CD4-positive, alpha-beta T cell (primary cell): ENCODE results near the gene SPDYC. TPM values are rescaled to one million over a fixed set of nuclear protein-coding genes. Genes with fewer than 3 reads are reported as not detected.

Source experiments
- ATAC-seq: fragments of 200-7000 bp; cut with Tn5 transposase; one replicate; pipeline ENCODE4 v1.10.0; 2022; ENCODE audit warnings: mild to moderate bottlenecking; ENCODE audit not compliant: poor library complexity
- CTCF ChIA-PET: fragments of 350-600 bp; sonication (Branson Sonifier 250); formaldehyde crosslinking; loops from one replicate; lab custom pipeline; 2021; ENCODE audit warnings: antibody characterized with exemption, inconsistent platforms; lab: Charles Lee
- POLR2A ChIA-PET: fragments of 350-600 bp; sonication (Branson Sonifier 250); formaldehyde crosslinking; loops from one replicate; lab custom pipeline; 2021; ENCODE audit warnings: antibody characterized with exemption, inconsistent platforms; lab: Charles Lee
- DNase-seq, 14 experiments: peaks; one replicate each; pipeline ENCODE4 v3.0.0-alpha.2; 2013 to 2020; ENCODE audit warnings: mixed read lengths in 2 of 14
- H3K27ac ChIP-seq, 2 donors: one replicate each; pipeline versions ENCODE4 v1.5.1 to v1.7.0; 2013; ENCODE audit warnings: low read length in 2 of 2, low read depth in 1 of 2, mild to moderate bottlenecking in 1 of 2
- H3K27me3 ChIP-seq, 2 experiments: 1 replicate in 1 of 2; 2 replicates in 1 of 2; pipeline versions ENCODE4 v1.6.1 to v1.7.0; 2013; ENCODE audit warnings: low read length in 2 of 2, control low read depth in 1 of 2, mild to moderate bottlenecking in 1 of 2, moderate library complexity in 1 of 2; ENCODE audit not compliant: insufficient read depth in 2 of 2, control insufficient read depth in 1 of 2
- H3K36me3 ChIP-seq: one replicate; pipeline ENCODE4 v1.6.1; 2013; ENCODE audit warnings: low read length, control low read depth; ENCODE audit not compliant: insufficient read depth
- H3K4me1 ChIP-seq: one replicate; pipeline ENCODE4 v1.6.1; 2013; ENCODE audit warnings: low read length, control low read depth; ENCODE audit not compliant: insufficient read depth
- H3K4me3 ChIP-seq: one replicate; pipeline ENCODE4 v1.5.1; 2013; ENCODE audit warnings: mild to moderate bottlenecking, low read length, moderate library complexity
- H3K9me3 ChIP-seq, 2 experiments: 1 replicate in 1 of 2; 2 replicates in 1 of 2; pipeline versions ENCODE4 v1.6.1 to v1.7.0; 2013; ENCODE audit warnings: low read length in 2 of 2, mild to moderate bottlenecking in 2 of 2, control low read depth in 1 of 2, moderate library complexity in 1 of 2; ENCODE audit not compliant: control insufficient read depth in 1 of 2, insufficient read depth in 1 of 2
- H3K27ac Mint-ChIP-seq: one replicate; pipeline ENCODE4 v1.8.0; 2020; ENCODE audit warnings: mixed read lengths
- H3K27me3 Mint-ChIP-seq: one replicate; pipeline ENCODE4 v1.8.0; 2021; ENCODE audit warnings: mixed read lengths
- H3K36me3 Mint-ChIP-seq: one replicate; pipeline ENCODE4 v1.8.0; 2021; ENCODE audit warnings: low read depth, mixed read lengths
- H3K4me1 Mint-ChIP-seq: one replicate; pipeline ENCODE4 v1.8.0; 2021; ENCODE audit warnings: low read depth, mixed read lengths
- H3K4me3 Mint-ChIP-seq: one replicate; pipeline ENCODE4 v1.8.0; 2020; ENCODE audit warnings: mild to moderate bottlenecking, mixed read lengths
- H3K9me3 Mint-ChIP-seq: one replicate; pipeline ENCODE4 v1.8.0; 2020; ENCODE audit warnings: mixed read lengths
- intact Hi-C, 2 experiments: fragments of 100-400 bp; cut with DNase I in 1 of 2; cut with micrococcal nuclease in 1 of 2; formaldehyde crosslinking; loops; one replicate each; pipeline versions ENCODE4 v1.15.1 to v1.9.0; 2023 to 2025; cut with DNase I, micrococcal nuclease
- total RNA-seq, 174 experiments: library from RNA in 2 of 174; stranded (reverse) in 2 of 174; gene quantifications; one replicate each; pipeline ENCODE4 v1.2.3 and lab custom pipeline; 2021 to 2026
- TF ChIP-seq, protein P1 (sequence below): fragments of 200-600 bp; IDR thresholded peaks from one replicate; pipeline ENCODE4 v1.8.0; 2022; ENCODE audit warnings: antibody characterized with exemption, mild to moderate bottlenecking

Gene SPDYC
- total RNA-seq, 2 experiments from 2014 or later: not detected

DNA sequence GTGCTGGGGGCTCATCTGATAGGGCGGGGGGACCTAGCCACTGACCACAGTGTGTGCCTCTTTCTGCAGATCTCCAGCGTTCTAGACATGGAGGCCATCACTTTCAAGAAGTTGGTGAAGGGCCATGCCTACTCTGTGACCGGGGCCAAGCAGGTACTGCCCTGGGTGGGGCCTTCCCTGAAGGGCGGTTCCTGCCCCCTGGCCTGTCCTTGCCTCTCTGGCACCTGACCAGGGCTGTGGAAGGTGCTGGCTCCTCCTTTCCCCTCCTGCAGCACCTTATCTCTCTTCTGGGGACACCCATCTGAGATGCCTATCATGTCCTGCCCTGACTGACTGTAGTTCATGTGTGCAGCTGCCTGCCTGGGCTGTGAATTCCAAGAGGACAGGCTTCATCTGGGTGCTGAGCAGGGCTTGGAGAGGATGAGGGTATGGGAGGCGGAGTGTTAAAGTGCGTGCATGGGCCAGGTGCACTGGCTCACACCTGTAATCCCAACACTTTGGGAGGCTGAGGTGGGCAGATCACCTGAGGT lies 17.2 kb downstream of the SPDYC start:
- H3K27ac Mint-ChIP-seq: no peak overlapping the region
- peaks cover 16% of the 10 kb centered on the region for H3K4me1 Mint-ChIP-seq
- Histone ChIP-seq H3K36me3 (peaks cover 76% of the 10 kb centered on the region), H3K27me3 (no peaks in the 10 kb centered on the region), H3K4me1 (peaks cover 24% of the 10 kb centered on the region), H3K27ac (no peak overlapping the region), H3K9me3 (no peaks in the 10 kb centered on the region), H3K4me3 (no peak overlapping the region)
- intact Hi-C loops: no loop called here
- TF ChIP-seq, protein P1, sequence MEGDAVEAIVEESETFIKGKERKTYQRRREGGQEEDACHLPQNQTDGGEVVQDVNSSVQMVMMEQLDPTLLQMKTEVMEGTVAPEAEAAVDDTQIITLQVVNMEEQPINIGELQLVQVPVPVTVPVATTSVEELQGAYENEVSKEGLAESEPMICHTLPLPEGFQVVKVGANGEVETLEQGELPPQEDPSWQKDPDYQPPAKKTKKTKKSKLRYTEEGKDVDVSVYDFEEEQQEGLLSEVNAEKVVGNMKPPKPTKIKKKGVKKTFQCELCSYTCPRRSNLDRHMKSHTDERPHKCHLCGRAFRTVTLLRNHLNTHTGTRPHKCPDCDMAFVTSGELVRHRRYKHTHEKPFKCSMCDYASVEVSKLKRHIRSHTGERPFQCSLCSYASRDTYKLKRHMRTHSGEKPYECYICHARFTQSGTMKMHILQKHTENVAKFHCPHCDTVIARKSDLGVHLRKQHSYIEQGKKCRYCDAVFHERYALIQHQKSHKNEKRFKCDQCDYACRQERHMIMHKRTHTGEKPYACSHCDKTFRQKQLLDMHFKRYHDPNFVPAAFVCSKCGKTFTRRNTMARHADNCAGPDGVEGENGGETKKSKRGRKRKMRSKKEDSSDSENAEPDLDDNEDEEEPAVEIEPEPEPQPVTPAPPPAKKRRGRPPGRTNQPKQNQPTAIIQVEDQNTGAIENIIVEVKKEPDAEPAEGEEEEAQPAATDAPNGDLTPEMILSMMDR: no peak
- H3K4me3 Mint-ChIP-seq: no peak overlapping the region
- peaks cover 73% of the 10 kb centered on the region for H3K36me3 Mint-ChIP-seq
- H3K27me3 Mint-ChIP-seq: no peaks in the 10 kb centered on the region
- no peaks in the 10 kb centered on the region for H3K9me3 Mint-ChIP-seq
- POLR2A ChIA-PET: no interaction called here
- CTCF ChIA-PET: no interaction called here
- peak in 2 of 14 experiments; percentile 14 to 17 for DNase-seq
- ATAC-seq: no peak

DNA sequence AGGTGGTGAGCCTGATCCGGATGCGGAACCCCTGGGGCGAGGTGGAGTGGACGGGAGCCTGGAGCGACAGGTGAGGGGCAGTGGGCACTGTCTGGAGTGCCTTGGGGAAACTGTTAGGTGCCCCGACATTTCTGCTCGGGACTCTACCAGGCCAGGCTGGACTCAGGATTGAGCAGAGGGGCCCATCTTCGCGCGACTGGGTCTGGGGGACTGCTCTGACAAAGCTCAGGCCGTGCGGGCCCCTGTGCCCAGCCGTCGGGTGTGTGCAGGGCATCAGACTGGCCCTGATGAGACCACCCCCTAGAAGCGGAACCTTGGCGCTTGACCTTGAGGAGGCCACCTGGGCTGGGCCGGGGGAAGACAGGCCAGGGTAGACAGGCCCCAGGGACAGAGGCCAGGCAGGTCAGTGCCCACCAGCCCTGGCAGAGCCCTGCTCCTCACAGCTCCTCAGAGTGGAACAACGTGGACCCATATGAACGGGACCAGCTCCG lies 18.0 kb downstream of the SPDYC start:
- peaks cover 79% of the 10 kb centered on the region for H3K36me3 Mint-ChIP-seq
- intact Hi-C loops: no loop called here
- H3K4me3 Mint-ChIP-seq: no peak overlapping the region
- Histone ChIP-seq H3K4me3 (no peak overlapping the region), H3K27me3 (no peaks in the 10 kb centered on the region), H3K27ac (no peak overlapping the region), H3K9me3 (no peaks in the 10 kb centered on the region), H3K36me3 (peaks cover 78% of the 10 kb centered on the region), H3K4me1 (peaks cover 16% of the 10 kb centered on the region)
- ATAC-seq (no peak), DNase-seq (peak in 1 of 14 experiments; percentile 29)
- H3K27me3 Mint-ChIP-seq: no peaks in the 10 kb centered on the region
- H3K9me3 Mint-ChIP-seq: no peaks in the 10 kb centered on the region
- no peak overlapping the region for H3K27ac Mint-ChIP-seq
- peaks cover 11% of the 10 kb centered on the region for H3K4me1 Mint-ChIP-seq
- POLR2A ChIA-PET: no interaction called here
- TF ChIP-seq, protein P1: no peak
- CTCF ChIA-PET: no interaction called here

DNA sequence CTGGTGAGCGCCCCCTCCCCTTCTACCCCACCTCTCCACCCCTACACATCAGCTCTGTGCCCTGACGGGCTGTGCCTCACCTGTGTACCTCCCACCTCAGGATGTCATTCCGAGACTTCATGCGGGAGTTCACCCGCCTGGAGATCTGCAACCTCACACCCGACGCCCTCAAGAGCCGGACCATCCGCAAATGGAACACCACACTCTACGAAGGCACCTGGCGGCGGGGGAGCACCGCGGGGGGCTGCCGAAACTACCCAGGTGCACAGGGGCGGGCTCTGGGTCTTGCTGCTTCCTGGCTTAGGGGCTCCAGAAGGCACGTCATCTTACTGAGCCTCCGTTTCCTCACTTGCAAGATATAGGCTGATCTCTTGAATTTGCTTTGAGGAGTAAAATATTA lies 18.5 kb downstream of the SPDYC start:
- intact Hi-C loops: no loop called here
- Mint-ChIP-seq H3K36me3 (peaks cover 83% of the 10 kb centered on the region), H3K9me3 (no peaks in the 10 kb centered on the region), H3K27ac (no peak overlapping the region), H3K27me3 (no peaks in the 10 kb centered on the region), H3K4me1 (peaks cover 8% of the 10 kb centered on the region), H3K4me3 (no peak overlapping the region)
- Histone ChIP-seq H3K4me1 (peaks cover 12% of the 10 kb centered on the region), H3K36me3 (peaks cover 74% of the 10 kb centered on the region), H3K27ac (no peak overlapping the region), H3K27me3 (no peaks in the 10 kb centered on the region), H3K4me3 (no peak overlapping the region), H3K9me3 (no peaks in the 10 kb centered on the region)
- ATAC-seq (no peak), DNase-seq (peak in 2 of 14 experiments; percentile 20 to 27)
- ChIA-PET POLR2A (no interaction called here), CTCF (no interaction called here)
- TF ChIP-seq, protein P1: no peak
